GM19463 (cell line): ENCODE data around the gene NKIRAS2.

Experiments
- ATAC-seq: cut with Tn5 transposase; IDR thresholded peaks from one replicate; pipeline ENCODE4 v1.9.1; 2021; ENCODE audit warnings: mild to moderate bottlenecking, moderate library complexity; ENCODE audit not compliant: unreplicated experiment

Gene NKIRAS2

DNA sequence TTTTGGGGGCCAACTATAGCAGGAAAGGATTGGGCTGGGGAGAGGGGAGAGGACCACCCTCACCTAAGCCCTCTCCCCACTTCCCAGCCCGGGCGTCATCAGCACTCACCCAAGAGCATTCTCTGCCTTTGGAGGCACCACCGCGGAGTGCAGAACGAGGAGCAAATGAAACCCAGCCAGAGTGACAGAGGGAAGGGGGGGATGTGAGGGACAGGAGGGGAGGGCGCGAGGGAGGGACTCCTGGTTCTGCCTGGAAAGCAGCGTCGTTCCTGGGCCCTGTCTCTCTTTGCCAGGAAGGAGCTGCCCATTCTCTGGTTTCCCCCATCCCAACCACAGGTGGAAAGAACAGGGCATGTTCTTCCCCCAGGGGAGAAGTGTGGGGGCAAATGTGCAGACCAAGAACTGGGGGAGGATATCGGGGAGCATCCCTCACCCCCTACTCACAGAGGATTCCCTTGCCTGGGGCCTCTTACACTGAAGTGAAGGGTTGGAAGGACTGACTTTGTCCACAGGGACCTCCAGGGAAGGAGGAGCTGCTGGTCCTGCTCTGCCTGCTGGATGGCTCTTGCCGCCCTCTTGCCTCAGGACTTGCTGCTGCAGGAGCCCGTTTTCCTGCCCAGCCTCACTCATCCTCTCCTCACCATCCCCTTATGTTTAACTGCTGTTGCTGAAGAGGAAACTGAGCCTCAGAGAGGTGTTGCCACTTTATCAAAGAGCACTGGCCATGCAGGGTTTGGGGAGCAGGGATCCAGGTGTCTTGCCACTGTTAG, 34.0 kb downstream of the NKIRAS2 start:
- no peak for ATAC-seq

DNA sequence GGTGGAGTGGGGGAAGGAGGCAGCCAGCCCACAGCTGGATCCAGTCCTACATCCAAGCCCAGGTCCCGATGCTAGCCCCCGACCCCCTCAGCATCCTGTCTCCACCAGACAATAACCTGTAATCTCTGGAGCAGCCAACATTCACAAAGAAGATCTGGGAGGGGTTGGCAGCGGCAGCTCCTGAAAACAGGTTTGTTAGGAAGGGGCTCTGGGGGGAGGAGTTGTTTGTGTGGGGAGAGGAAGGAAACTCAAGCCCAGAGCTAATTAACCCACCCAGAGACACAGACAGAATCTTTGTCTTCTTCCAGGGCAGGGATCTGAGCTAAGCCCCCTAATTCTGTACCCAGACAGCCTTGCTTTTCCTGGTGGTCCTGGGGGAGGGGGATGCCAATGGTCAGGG, 35.1 kb downstream of the NKIRAS2 start:
- no peak for ATAC-seq

DNA sequence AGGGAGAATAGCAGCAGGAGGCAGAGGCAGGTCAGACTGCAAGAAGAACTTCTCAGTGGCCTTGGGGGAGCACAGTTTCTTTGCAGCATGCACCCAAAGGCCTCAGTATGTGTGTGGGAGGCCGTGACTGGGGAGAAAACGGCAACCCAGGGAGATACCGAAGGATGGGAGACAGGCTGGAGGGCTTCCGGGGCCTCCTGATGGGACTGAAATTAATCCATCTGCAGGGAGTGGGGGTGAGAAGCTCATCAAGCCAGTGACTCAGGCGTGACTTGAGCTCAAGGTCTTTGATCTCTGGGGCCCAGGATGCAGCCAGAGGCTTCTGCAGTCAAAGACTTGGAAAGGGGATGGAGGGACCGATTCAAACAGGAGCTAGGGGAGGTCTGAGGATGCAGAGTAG, 35.6 kb downstream of the NKIRAS2 start:
- no peak for ATAC-seq

DNA sequence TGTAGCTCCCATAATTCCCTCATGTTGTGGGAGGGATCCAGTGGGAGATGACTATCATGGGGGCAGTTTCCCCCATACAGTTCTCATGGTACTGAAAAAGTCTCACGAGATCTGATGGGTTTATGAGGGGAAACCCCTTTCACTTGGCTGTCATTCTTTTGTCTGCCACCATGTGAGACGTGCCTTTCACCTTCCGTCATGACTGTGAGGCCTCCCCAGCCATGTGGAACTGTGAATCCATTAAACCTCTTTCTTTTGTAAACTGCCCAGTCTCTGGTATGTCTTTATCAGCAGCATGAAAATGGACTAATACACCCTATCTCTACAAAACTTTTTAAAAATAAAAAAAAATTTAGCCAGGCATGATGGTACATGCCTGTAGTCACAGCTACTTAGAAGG, 36.7 kb downstream of the NKIRAS2 start:
- ATAC-seq = no peak

DNA sequence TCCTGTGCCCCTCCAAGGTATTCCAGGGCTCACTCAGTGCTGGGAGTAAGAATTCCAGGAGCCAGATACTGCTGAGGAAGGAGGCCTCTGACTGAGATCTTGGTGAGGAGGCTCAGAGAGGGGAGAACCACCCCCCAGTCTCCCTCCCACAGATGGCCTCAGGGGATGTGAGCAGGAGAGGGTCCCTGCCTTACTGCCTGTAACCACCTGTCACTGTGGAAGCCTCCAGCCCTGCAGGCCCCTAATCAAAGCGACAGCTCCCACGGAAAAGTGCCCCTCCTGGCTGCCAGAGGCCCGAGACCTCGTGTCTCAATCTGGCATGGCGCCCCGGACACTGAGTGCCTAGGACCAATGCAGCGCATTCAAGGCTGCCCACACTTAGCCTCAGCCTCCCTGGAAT, 38.2 kb downstream of the NKIRAS2 start:
- ATAC-seq = no peak

DNA sequence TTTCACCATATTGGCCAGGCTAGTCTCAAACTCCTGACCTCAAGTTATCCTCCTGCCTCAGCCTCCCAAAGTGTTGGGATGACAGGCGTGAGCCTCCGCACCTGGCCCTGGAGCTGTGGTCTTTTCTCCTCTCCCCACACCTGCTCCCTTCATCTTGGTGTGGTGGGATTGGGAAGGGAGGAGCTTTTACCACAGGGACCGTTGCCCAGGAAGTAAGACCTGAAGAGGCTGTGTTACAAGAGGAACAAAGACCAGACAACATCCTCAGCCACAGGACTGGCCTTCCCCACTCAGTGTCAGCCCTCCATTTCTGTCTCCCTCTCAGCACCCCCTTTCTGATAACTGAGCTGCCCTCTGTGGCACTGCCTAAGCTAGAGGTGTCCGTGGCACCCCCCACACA, 39.9 kb downstream of the NKIRAS2 start:
- ATAC-seq = no peak

DNA sequence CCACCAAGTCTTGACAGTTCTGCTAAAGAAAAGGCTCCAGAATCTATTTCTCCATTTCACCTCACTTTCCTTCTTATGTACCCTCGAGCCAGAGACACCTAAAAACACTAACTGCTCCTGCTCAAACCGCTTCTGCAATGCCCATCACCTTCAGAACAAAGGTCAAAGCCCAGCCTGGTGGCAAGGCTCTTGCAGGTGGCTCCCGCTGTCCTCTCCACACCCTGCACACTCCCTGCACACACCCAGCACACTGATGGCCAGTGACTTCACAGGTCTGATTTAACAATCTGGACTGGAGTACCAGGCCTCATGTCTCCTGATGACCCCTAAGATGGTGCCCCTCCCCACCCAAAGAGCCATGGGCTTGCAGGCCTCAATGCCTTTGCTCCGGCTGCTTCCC, 40.3 kb downstream of the NKIRAS2 start:
- no peak for ATAC-seq

DNA sequence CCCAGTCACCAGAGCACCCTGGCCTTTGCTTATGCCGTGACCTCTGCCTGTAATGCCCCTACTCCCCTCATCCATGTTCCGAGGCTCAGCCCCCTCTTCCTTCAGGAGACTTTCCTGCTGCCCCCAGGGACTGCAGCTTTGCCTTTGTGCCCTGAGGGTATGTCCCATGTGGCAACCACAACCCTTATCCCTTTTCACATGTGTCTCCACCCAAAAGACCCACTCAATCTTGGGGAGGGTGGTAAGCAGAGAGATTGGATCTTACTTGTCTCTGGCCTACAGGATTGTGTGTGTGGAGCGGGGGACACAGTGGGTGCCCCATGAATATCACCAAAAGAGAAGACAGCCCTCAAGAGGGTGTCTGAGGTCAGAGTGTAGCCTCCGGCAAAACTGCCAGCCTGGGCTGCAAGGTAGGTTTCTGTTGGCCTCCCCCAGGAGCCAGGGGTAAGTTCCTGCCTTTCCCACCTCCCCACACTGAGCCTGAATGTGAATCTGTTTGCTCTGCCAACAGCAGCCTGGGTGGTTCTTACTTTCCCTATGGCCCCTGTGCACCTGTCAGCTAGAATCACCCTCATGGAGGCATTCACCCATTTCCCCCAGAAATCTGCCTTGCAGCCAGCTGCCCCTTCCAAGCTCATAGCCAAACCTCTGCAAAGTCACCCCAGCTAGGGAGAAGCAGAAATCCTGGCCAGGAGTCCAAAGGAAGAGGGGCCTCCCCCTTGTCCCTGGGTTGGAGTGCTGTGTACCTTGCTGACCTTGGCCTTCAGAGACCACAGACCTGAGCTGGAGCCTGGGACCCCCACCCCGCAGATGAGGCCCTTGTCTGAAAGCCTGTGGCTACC, 42.0 kb downstream of the NKIRAS2 start:
- no peak for ATAC-seq

DNA sequence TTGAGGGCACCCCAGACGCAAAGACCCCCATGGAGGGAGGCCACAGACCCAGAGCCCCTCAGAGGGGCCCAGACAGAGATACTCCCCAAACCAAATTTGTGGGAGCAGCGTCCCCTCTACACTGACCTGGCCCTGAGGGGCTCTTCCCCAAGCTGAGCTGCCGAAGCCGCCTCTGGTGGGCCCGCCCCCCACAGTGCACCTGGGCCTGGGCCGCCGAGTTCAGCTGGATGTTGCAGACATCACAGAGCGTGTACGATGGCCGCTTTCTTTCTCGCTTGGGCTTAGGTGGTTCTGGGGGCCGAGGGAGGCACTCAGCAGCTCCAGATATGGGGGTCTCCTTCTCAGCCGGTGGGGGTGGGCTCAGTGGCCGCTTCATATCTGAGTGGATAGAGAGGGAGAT, 42.8 kb downstream of the NKIRAS2 start:
- no peak for ATAC-seq

DNA sequence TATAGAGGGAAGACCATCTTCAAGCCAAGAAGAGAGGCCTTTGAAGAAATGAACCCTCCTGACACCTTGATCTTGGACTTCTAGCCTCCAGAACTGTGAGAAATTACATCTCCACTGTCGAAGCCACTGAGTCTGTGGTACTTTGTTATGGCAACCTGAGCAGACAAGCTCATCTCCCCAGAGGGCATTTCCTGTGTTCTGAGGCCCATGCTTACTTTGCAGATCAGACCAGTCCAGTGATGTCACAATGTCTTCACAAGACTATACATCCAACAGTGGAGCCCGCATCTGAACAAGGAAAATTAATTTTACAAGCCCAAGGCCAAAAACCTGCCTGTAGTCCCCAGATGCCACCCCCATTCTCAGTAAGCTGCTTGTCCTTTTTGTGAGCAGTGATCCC, 45.3 kb downstream of the NKIRAS2 start:
- no peak for ATAC-seq

DNA sequence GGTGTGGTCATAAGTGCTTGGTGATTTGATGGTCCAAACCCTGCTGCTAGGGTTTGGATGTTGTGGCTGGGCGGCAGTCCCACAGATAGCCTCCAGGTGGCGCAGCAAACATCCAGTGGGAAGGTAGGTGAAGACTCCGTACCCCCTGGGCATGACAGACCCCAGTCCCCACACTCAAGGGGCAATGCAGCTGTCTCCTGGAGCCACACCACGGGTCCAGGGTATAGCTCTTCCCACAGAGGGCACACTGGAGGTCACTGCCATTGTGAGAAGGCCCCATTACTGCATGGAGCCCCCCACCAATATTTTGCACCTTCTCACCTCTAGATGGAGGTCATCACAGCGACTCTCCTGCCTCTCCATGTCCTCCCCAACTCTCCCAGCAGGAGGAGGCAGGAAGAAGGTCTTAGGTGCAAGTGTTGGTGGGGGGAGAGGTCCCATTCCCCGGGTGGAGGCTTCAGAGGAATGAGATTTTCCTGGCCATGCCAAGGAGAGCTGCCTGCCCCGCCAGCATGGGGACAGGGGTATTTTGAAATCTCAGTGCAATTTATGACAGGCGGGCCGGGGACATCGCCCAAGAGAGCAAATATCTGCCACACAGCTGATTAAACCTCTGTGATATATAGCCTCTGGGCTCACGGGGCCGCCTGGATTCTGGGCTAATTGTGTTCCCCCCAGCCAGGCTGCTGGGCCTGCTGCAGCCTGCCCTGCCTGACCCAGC, 47.6 kb downstream of the NKIRAS2 start:
- ATAC-seq = no peak

DNA sequence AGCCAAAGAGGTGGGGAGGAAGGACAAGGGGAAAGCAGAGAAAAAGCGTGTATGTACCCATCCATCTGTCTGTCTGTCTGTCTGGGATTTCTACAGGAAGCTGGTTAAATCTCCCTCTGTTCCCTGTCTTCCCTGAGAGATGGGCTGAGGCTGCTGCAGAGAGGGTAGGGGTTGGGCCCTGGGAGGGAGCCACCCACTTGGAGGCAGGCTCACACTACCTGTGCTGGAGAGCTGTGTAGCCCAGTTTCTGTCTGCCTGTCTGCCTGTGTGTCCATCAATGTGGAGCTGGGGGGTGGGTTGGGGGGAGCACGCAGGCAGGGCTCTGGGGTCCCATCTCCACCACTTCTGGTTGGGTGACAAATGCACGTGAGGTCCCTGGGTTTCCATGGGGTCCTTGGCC, 49.1 kb downstream of the NKIRAS2 start:
- no peak for ATAC-seq

DNA sequence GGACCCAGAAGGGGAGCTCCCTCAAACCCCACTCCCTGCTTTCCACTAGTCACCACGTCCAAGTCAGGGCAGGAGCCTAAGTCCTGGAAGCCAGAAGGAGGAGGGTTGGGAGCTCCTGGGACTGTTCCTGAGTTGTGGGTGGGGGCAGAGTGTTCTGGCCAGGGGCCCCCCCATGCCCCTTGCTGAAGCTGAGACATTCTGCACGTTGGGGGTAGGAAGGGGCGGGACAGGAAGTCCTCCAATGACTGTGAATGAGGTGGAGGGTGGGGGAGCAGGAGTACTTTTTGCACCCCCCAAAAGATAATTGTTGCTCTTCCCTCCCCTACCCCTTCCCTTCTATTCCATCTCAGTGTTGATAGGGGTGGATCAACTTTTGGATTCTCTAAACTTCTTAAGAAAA, 51.9 kb downstream of the NKIRAS2 start:
- ATAC-seq = no peak

DNA sequence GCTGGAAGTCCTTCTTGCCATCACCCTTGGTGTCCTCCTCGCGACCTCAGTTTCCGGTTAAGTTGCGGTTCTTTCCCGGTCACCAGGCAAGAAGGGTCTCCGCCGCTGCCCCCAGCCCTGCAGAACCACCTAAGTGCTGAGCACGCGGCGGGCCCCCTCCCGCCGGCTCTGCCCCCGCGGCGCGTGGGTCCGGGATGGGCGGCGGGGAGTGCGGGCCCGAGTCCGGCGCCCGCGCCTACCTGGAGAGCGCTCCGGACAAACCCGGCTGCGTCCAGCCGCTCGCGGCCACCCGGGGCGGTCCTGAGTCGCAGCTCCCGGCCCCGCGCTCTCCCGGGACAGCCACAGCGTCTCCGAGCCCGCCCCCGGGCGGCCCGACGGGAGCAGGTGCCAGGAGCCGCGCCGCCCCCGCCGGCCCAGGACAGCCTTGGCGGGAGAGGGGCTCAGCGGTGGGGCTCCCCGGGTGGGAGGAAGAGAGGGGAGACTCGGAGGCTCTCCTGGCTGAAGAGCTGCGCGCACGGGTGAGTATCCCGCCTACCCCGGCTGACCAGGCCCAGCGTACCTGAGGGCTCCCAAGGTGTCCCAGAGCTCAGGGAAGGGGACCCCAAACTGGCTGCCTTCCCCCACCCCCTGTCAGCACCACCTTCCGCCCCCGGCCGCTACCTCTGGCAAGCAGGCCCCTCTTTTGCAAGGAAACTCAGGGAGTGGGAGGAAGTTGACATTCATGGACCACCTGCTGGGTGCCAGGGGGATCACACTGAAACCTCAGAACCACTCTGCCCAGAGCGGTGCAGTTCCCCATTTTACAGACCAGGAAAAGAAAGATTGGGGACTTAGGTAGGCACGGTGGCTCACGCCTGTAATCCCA, 52.7 kb downstream of the NKIRAS2 start:
- no peak for ATAC-seq
